Ishikawa (cell line): ENCODE results near the gene NNT.
"Not testable (repeated sequence)": the region's sequence is repeated elsewhere in the genome, so short reads cannot be mapped to it uniquely, and the experiment has no call there.

Experiments used
- CEBPB ChIP-seq: IDR thresholded peaks from 2 replicates; pipeline ENCODE4 v1.6.1; 2012
- CREB1 ChIP-seq: IDR thresholded peaks from 2 replicates; pipeline ENCODE4 v1.6.1; 2012; ENCODE audit warnings: low read depth
- EGR1 ChIP-seq: IDR thresholded peaks from 2 replicates; pipeline ENCODE4 v1.6.1; 2012
- EP300 ChIP-seq: IDR thresholded peaks from 2 replicates; pipeline ENCODE4 v1.6.1; 2012; ENCODE audit warnings: borderline replicate concordance
- FOXM1 ChIP-seq: IDR thresholded peaks from 2 replicates; pipeline ENCODE4 v1.6.1; 2012; ENCODE audit warnings: low read depth, borderline replicate concordance
- NFIC ChIP-seq: IDR thresholded peaks from 2 replicates; pipeline ENCODE4 v1.6.1; 2012
- YY1 ChIP-seq: IDR thresholded peaks from 2 replicates; pipeline ENCODE4 v1.6.1; 2012; ENCODE audit warnings: low read depth
- TF ChIP-seq, protein P1 (sequence below): IDR thresholded peaks from 2 replicates; pipeline ENCODE4 v1.6.1; 2012
- TF ChIP-seq, protein P2 (sequence below): IDR thresholded peaks from 2 replicates; pipeline ENCODE4 v1.6.1; 2012
- TF ChIP-seq, protein P3 (sequence below): IDR thresholded peaks from 2 replicates; pipeline ENCODE4 v1.6.1; 2012; ENCODE audit warnings: low read depth, mild to moderate bottlenecking

DNA sequence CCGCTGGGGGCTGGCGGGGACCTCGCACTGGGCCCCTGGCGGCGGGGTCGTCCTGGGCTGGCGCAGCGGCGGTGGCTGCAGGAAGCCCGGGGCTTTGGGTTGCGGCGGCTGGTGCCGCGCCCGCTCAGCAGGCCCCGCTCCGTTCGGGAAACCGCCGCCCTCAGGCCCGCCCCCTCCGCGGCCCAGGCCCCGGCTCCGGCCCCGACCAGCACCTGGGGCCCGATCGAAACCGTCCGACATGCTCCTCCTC lies 46.4 kb upstream of the NNT start:
- not testable (repeated sequence) for TF ChIP-seq CREB1, NFIC, FOXM1, EGR1, YY1, EP300, CEBPB
- TF ChIP-seq, protein P1, sequence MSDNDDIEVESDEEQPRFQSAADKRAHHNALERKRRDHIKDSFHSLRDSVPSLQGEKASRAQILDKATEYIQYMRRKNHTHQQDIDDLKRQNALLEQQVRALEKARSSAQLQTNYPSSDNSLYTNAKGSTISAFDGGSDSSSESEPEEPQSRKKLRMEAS = 0 out of 2 replicates have a peak, but pooled peaks have one; percentile 18
- TF ChIP-seq, protein P2, sequence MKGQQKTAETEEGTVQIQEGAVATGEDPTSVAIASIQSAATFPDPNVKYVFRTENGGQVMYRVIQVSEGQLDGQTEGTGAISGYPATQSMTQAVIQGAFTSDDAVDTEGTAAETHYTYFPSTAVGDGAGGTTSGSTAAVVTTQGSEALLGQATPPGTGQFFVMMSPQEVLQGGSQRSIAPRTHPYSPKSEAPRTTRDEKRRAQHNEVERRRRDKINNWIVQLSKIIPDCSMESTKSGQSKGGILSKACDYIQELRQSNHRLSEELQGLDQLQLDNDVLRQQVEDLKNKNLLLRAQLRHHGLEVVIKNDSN = not testable (repeated sequence)
- TF ChIP-seq, protein P3, sequence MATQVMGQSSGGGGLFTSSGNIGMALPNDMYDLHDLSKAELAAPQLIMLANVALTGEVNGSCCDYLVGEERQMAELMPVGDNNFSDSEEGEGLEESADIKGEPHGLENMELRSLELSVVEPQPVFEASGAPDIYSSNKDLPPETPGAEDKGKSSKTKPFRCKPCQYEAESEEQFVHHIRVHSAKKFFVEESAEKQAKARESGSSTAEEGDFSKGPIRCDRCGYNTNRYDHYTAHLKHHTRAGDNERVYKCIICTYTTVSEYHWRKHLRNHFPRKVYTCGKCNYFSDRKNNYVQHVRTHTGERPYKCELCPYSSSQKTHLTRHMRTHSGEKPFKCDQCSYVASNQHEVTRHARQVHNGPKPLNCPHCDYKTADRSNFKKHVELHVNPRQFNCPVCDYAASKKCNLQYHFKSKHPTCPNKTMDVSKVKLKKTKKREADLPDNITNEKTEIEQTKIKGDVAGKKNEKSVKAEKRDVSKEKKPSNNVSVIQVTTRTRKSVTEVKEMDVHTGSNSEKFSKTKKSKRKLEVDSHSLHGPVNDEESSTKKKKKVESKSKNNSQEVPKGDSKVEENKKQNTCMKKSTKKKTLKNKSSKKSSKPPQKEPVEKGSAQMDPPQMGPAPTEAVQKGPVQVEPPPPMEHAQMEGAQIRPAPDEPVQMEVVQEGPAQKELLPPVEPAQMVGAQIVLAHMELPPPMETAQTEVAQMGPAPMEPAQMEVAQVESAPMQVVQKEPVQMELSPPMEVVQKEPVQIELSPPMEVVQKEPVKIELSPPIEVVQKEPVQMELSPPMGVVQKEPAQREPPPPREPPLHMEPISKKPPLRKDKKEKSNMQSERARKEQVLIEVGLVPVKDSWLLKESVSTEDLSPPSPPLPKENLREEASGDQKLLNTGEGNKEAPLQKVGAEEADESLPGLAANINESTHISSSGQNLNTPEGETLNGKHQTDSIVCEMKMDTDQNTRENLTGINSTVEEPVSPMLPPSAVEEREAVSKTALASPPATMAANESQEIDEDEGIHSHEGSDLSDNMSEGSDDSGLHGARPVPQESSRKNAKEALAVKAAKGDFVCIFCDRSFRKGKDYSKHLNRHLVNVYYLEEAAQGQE = not testable (repeated sequence)
